Body of pancreas (tissue), 4 donors: ENCODE results near the gene SETD5. TPM values are rescaled to one million over a fixed set of nuclear protein-coding genes. Genes with fewer than 3 reads are reported as not detected.

Experiments
- ATAC-seq: fragments of 150-250 bp; one replicate; pipeline ENCODE4 v1.9.1; 2016
- DNase-seq, 4 donors: peaks; one replicate each; pipeline ENCODE4 v3.0.0-alpha.2; 2019
- H3K27ac ChIP-seq, 4 donors: fragments of 200-600 bp; sonication (generic); 1 replicate in 3 of 4; 2 replicates in 1 of 4; pipeline versions ENCODE4 v1.5.1 to v1.6.1; 2016 to 2019; ENCODE audit warnings: mild to moderate bottlenecking in 1 of 4, mixed read lengths in 1 of 4, moderate library complexity in 1 of 4
- H3K27me3 ChIP-seq, 2 donors: fragments of 200-600 bp; sonication (generic); one replicate each; pipeline ENCODE4 v1.6.0; 2016; ENCODE audit warnings: mild to moderate bottlenecking in 1 of 2
- H3K36me3 ChIP-seq, 2 donors: fragments of 200-600 bp; sonication (generic); replicated peaks in 1 of 2; 2 replicates each; pipeline ENCODE4 v1.5.1; 2016; ENCODE audit warnings: low read depth in 2 of 2; ENCODE audit not compliant: insufficient read depth in 1 of 2
- H3K4me1 ChIP-seq: fragments of 200-600 bp; sonication (generic); one replicate; pipeline ENCODE4 v1.6.0; 2016
- H3K4me3 ChIP-seq, 2 donors: fragments of 200-600 bp; sonication (generic); 1 replicate in 1 of 2; 2 replicates in 1 of 2; pipeline ENCODE4 v1.5.1; 2016 to 2019
- H3K9me3 ChIP-seq, 3 donors: fragments of 200-600 bp; sonication (generic); 1 replicate in 2 of 3; 2 replicates in 1 of 3; pipeline ENCODE4 v1.5.1; 2016
- CTCF ChIP-seq, 7 experiments: fragments of 450-650 bp in 4 of 7; fragments of 200-600 bp in 3 of 7; sonication (generic) in 3 of 7; IDR thresholded peaks; one replicate each; pipeline ENCODE4 v1.5.1; 2016 to 2019; ENCODE audit warnings: antibody characterized with exemption in 7 of 7
- POLR2A ChIP-seq, 3 donors: fragments of 450-650 bp; IDR thresholded peaks; one replicate each; pipeline ENCODE4 v1.6.1; 2016; ENCODE audit warnings: antibody characterized with exemption in 3 of 3, mild to moderate bottlenecking in 2 of 3
- WGBS, 2 donors: methylation state at CpG; one replicate each; pipeline ENCODE4 v1.1.5; 2017; 5-methylcytosine and 5-hydroxymethylcytosine counted together
- intact Hi-C: fragments of 100-400 bp; cut with DNase I; formaldehyde crosslinking; loops from one replicate; pipeline ENCODE4 v1.15.1; 2023
- total RNA-seq, 2 donors: library from RNA; depleted of rRNA; stranded (reverse); fragments of >200 nt; gene quantifications; one replicate each; pipeline ENCODE4 v1.1.0, GENCODE V29; 2016

SETD5 gene
- total RNA-seq, 2 donors from 2014 or later = 64.3 to 102 TPM

GRCh38 chr3:9433627-9434521, 36.5 kb downstream of the SETD5 start:
- Histone ChIP-seq H3K36me3 (peaks cover 10 to 64% of the 10 kb centered on the region in 2 donors), H3K27ac (no peak overlapping the region), H3K9me3 (no peaks in the 10 kb centered on the region), H3K4me3 (no peak overlapping the region), H3K4me1 (peaks cover 4% of the 10 kb centered on the region), H3K27me3 (no peaks in the 10 kb centered on the region)
- ATAC-seq (no peak), DNase-seq (no peak)
- intact Hi-C loops = loop anchor here (10.0 kb wide), 1 partner anchor 59 kb away; no protein-coding TSS in a partner anchor
- 78% methylated on average over 15 of the region's 15 CpGs for WGBS, 2 donors
- no peak for TF ChIP-seq CTCF (IDR thresholded peaks at IDR 0.05)

- Histone ChIP-seq H3K4me3 (no peak overlapping the region), H3K27me3 (no peaks in the 10 kb centered on the region), H3K36me3 (peaks cover 4 to 65% of the 10 kb centered on the region in 2 donors), H3K27ac (no peak overlapping the region), H3K9me3 (no peaks in the 10 kb centered on the region), H3K4me1 (no peaks in the 10 kb centered on the region)
- ATAC-seq (no peak), DNase-seq (no peak)
- 72 to 79% methylated on average over 3 of the region's 3 CpGs for WGBS, 2 donors
- TF ChIP-seq CTCF (IDR thresholded peaks at IDR 0.05) = no peak
- no peak for TF ChIP-seq POLR2A (IDR thresholded peaks at IDR 0.05)
- intact Hi-C loops = loop anchor here (10.0 kb wide), 1 partner anchor 61 kb away; no protein-coding TSS in a partner anchor
Measured at GRCh38 chr3:9435316-9435715, 37.9 kb downstream of the SETD5 start.

- Histone ChIP-seq H3K36me3 (peaks cover 11 to 56% of the 10 kb centered on the region in 2 donors), H3K9me3 (no peaks in the 10 kb centered on the region), H3K4me1 (no peaks in the 10 kb centered on the region), H3K4me3 (no peak overlapping the region), H3K27ac (no peak overlapping the region), H3K27me3 (no peaks in the 10 kb centered on the region)
- DNase-seq (no peak), ATAC-seq (no peak)
- intact Hi-C loops = loop anchor here (10.0 kb wide), 1 partner anchor 65 kb away; no protein-coding TSS in a partner anchor
- 13 to 28% methylated on average over 1 of the region's 1 CpG for WGBS, 2 donors
- TF ChIP-seq POLR2A (IDR thresholded peaks at IDR 0.05) (no peak), CTCF (IDR thresholded peaks at IDR 0.05) (no peak)
Measured at GRCh38 chr3:9439331-9439730, 41.9 kb downstream of the SETD5 start.

- WGBS, 2 donors = 86 to 87% methylated on average over 11 of the region's 11 CpGs
- H3K27me3 ChIP-seq = no peaks in the 10 kb centered on the region
- ATAC-seq (no peak), DNase-seq (no peak)
- peaks cover 14 to 47% of the 10 kb centered on the region in 2 donors for H3K36me3 ChIP-seq
- no peak overlapping the region for H3K4me3 ChIP-seq
- TF ChIP-seq CTCF (IDR thresholded peaks at IDR 0.05) (no peak), POLR2A (IDR thresholded peaks at IDR 0.05) (no peak)
- intact Hi-C loops = no loop called here
- H3K4me1 ChIP-seq = no peaks in the 10 kb centered on the region
- no peaks in the 10 kb centered on the region for H3K9me3 ChIP-seq
- H3K27ac ChIP-seq = no peak overlapping the region
Measured at GRCh38 chr3:9441501-9442221, 44.2 kb downstream of the SETD5 start.
